GM12878 (cell line): ENCODE data around the gene AXIN1. TPM values are rescaled to one million over a fixed set of nuclear protein-coding genes. Genes with fewer than 3 reads are reported as not detected.

ENCODE experiments used
- ATF7 ChIP-seq: fragments of 450-650 bp; IDR thresholded peaks from 2 replicates; pipeline ENCODE4 v1.6.1; 2016; ENCODE audit warnings: low read depth, mild to moderate bottlenecking
- CBFB ChIP-seq: IDR thresholded peaks from 2 replicates; pipeline ENCODE4 v1.6.1; 2016; ENCODE audit warnings: antibody characterized with exemption, low read depth
- CBX5 ChIP-seq: sonication (generic); IDR thresholded peaks from 2 replicates; pipeline ENCODE4 v1.6.1; 2016; ENCODE audit warnings: low read depth, moderate library complexity, mild to moderate bottlenecking, inconsistent platforms
- CTCF ChIP-seq, 3 experiments: IDR thresholded peaks in 2 of 3; conservative IDR thresholded peaks in 1 of 3; 2 replicates each; pipeline ENCODE4 v1.5.1; 2011; ENCODE audit warnings: low read depth in 3 of 3, low read length in 3 of 3, mild to moderate bottlenecking in 3 of 3, control low read depth in 2 of 3, moderate library complexity in 2 of 3, inconsistent platforms in 1 of 3, mixed read lengths in 1 of 3; ENCODE audit not compliant: control insufficient read depth in 2 of 3, insufficient read depth in 1 of 3; ENCODE audit errors: extremely low read depth in 1 of 3
- DPF2 ChIP-seq: fragments of 450-650 bp; IDR thresholded peaks from 2 replicates; pipeline ENCODE4 v1.6.1; 2017; ENCODE audit warnings: mild to moderate bottlenecking
- EGR1 ChIP-seq, 2 experiments: IDR thresholded peaks; 1 replicate in 1 of 2; 2 replicates in 1 of 2; pipeline ENCODE4 v1.6.1; 2011 to 2012; ENCODE audit warnings: low read depth in 2 of 2, low read length in 2 of 2, borderline replicate concordance in 1 of 2, mild to moderate bottlenecking in 1 of 2, moderate library complexity in 1 of 2
- GATAD2B ChIP-seq: fragments of 450-650 bp; conservative IDR thresholded peaks from 2 replicates; pipeline ENCODE4 v1.6.1; 2017; ENCODE audit warnings: low read depth, mild to moderate bottlenecking, moderate library complexity
- JUNB ChIP-seq: IDR thresholded peaks from 2 replicates; pipeline ENCODE4 v1.6.1; 2016; ENCODE audit warnings: antibody characterized with exemption, mild to moderate bottlenecking
- KLF5 ChIP-seq: fragments of 450-650 bp; IDR thresholded peaks from 2 replicates; pipeline ENCODE4 v1.6.1; 2014; ENCODE audit warnings: mild to moderate bottlenecking; ENCODE audit not compliant: partially characterized antibody
- MYB ChIP-seq: fragments of 150-350 bp; IDR thresholded peaks from 2 replicates; pipeline ENCODE4 v1.6.1; 2014; ENCODE audit warnings: mild to moderate bottlenecking, low read depth, low read length, borderline replicate concordance
- PRDM15 ChIP-seq: fragments of 450-650 bp; formaldehyde crosslinking; IDR thresholded peaks from 2 replicates; pipeline ENCODE4 v1.4.0; 2020; ENCODE audit warnings: mild to moderate bottlenecking, moderate library complexity
- RAD21 ChIP-seq: IDR thresholded peaks from 2 replicates; pipeline ENCODE4 v1.6.1; 2011; ENCODE audit warnings: mild to moderate bottlenecking, low read depth, low read length, moderate library complexity; ENCODE audit not compliant: insufficient read depth
- RB1 ChIP-seq: fragments of 450-650 bp; formaldehyde crosslinking; IDR thresholded peaks from 2 replicates; pipeline ENCODE4 v1.6.1; 2017; ENCODE audit warnings: mild to moderate bottlenecking, borderline replicate concordance
- SMAD5 ChIP-seq: IDR thresholded peaks from 2 replicates; pipeline ENCODE4 v1.6.1; 2016; ENCODE audit warnings: antibody characterized with exemption, low read depth
- TCF3 ChIP-seq: IDR thresholded peaks from 2 replicates; pipeline ENCODE4 v1.6.1; 2012; ENCODE audit warnings: low read depth, mild to moderate bottlenecking, low read length, borderline replicate concordance; ENCODE audit not compliant: insufficient read depth
- USF1 ChIP-seq: IDR thresholded peaks from 2 replicates; pipeline ENCODE4 v1.6.1; 2011; ENCODE audit warnings: borderline replicate concordance, low read depth, mild to moderate bottlenecking, moderate library complexity, mixed read lengths, low read length; ENCODE audit not compliant: insufficient read depth; ENCODE audit errors: extremely low read length
- ZNF592 ChIP-seq: fragments of 450-650 bp; IDR thresholded peaks from 2 replicates; pipeline ENCODE4 v1.6.1; 2017; ENCODE audit warnings: mild to moderate bottlenecking, moderate library complexity
- ZNF622 ChIP-seq: fragments of 450-650 bp; IDR thresholded peaks from 2 replicates; pipeline ENCODE4 v1.6.1; 2017; ENCODE audit warnings: mild to moderate bottlenecking, inconsistent platforms
- polyA plus RNA-seq, 11 experiments: library from polyadenylated mRNA; depleted of rRNA in 4 of 11; unstranded in 6 of 11; stranded (reverse) in 5 of 11; fragments of >200 nt; fragmentation: Nextera tagmentation in 4 of 11; fragmentation: Illumina TruSeq in 1 of 11; extraction: Ambion mirVana in 4 of 11; extraction: Trizol in 1 of 11; gene quantifications; 1 replicate in 1 of 11; 2 replicates in 10 of 11; pipeline versions ENCODE4 v1.2.1 to v1.2.3, GENCODE V29; 2011 to 2016; ENCODE audit warnings: inconsistent platforms in 2 of 11, missing spikeins in 2 of 11, low read depth in 1 of 11
- total RNA-seq, 4 experiments: library from RNA; depleted of rRNA in 3 of 4; stranded (reverse); fragments of >200 nt in 3 of 4; fragmentation: Illumina TruSeq in 1 of 4; extraction: Trizol in 1 of 4; gene quantifications; 2 replicates each; pipeline versions ENCODE4 v1.2.1 to v1.2.3, GENCODE V29; 2013 to 2021

Gene AXIN1
- total and polyA plus RNA-seq, 10 of the 15 experiments (the other 5 are each of a cell fraction or from before 2014, with no cell fraction given) = 0.26 to 27.1 (median 7.7) TPM

- TF ChIP-seq ZNF622 (no peak), KLF5 (no peak), DPF2 (0 out of 2 replicates have a peak, but pooled peaks have one; percentile 55), RAD21 (peak; percentile 41; the same call in 1 of the 2 replicates), TCF3 (peak; percentile 56; the same call in 1 of the 2 replicates), SMAD5 (no peak), CBX5 (no peak), JUNB (no peak), GATAD2B (peak; percentile 66), CTCF (IDR thresholded peaks at IDR 0.05 in 2 of 3, conservative IDR thresholded peaks at IDR 0.05 in 1 of 3; ENCODE audit: control insufficient read depth in 2 of 3, extremely low read depth in 1 of 3, insufficient read depth in 1 of 3, low read depth in 3 of 3, low read length in 3 of 3) (peak; percentile 52 to 65 (median 53); a peak in 5 of 6 replicates), PRDM15 (CRISPR knock-in tag) (no peak), USF1 (peak; percentile 65), RB1 (peak; percentile 92), CBFB (no peak), EGR1 (IDR thresholded peaks at IDR 0.05; ENCODE audit: borderline replicate concordance in 1 of 2, low read depth in 2 of 2, low read length in 2 of 2) (peak in 1 of 2 experiments; percentile 59; a peak in 1 of 3 replicates), ATF7 (no peak), ZNF592 (no peak), MYB (no peak)
Observed at GRCh38 chr16:401468-402348, 49.2 kb upstream of the AXIN1 start, which contains the start of gene DECR2 (continued).
